H1 (cell line): Measurements from ENCODE around the gene S100A11. TPM values are rescaled to one million over a fixed set of nuclear protein-coding genes. Genes with fewer than 3 reads are reported as not detected.

Source experiments
- CTCF ChIA-PET: fragments of 300-600 bp; sonication (Branson Sonifier 250); formaldehyde crosslinking; loops from one replicate; lab custom pipeline; 2021; ENCODE audit not compliant: partially characterized antibody; lab: Charles Lee
- POLR2A ChIA-PET: fragments of 300-600 bp; sonication (Branson Sonifier 250); formaldehyde crosslinking; loops from one replicate; lab custom pipeline; 2021; ENCODE audit warnings: inconsistent platforms; ENCODE audit not compliant: partially characterized antibody; lab: Charles Lee
- DNase-seq, 2 experiments: peaks; one replicate each; pipeline versions ENCODE4 v3.0.0 to v3.0.0-alpha.2; 2010 to 2022; ENCODE audit warnings: low spot score in 2 of 2, low read depth in 1 of 2, mixed read lengths in 1 of 2
- FAIRE-seq: peaks from 2 replicates; lab custom pipeline; 2011; peaks lifted over from hg19 to GRCh38; lab: Jason Lieb, UNC
- H2AFZ ChIP-seq: 2 replicates; pipeline ENCODE4 v1.8.1; 2012; ENCODE audit warnings: low read length, inconsistent platforms
- H2AK5ac ChIP-seq: 2 replicates; pipeline ENCODE4 v1.6.1; 2013; ENCODE audit warnings: low read depth, low read length
- H2BK120ac ChIP-seq: replicated peaks from 2 replicates; pipeline ENCODE3; 2013; ENCODE audit warnings: low read depth, low read length, inconsistent platforms
- H2BK12ac ChIP-seq: 2 replicates; pipeline ENCODE4 v1.6.1; 2013; ENCODE audit warnings: low read depth, low read length
- H2BK15ac ChIP-seq: 2 replicates; pipeline ENCODE4 v1.6.1; 2013; ENCODE audit warnings: low read length
- H2BK20ac ChIP-seq: 2 replicates; pipeline ENCODE4 v1.6.1; 2013; ENCODE audit warnings: low read length
- H2BK5ac ChIP-seq: 2 replicates; pipeline ENCODE4 v1.6.1; 2013; ENCODE audit warnings: low read depth, low read length
- H3K14ac ChIP-seq: 2 replicates; pipeline ENCODE4 v1.6.1; 2013; ENCODE audit warnings: inconsistent platforms; ENCODE audit not compliant: insufficient read length
- H3K18ac ChIP-seq: 2 replicates; pipeline ENCODE4 v1.6.1; 2013; ENCODE audit warnings: low read length; ENCODE audit errors: extremely low read depth
- H3K23ac ChIP-seq: 2 replicates; pipeline ENCODE4 v1.6.1; 2013; ENCODE audit warnings: inconsistent platforms; ENCODE audit not compliant: insufficient read length
- H3K23me2 ChIP-seq: 2 replicates; pipeline ENCODE4 v1.6.1; 2013; ENCODE audit warnings: low read depth, low read length
- H3K27ac ChIP-seq: 2 replicates; pipeline ENCODE4 v1.6.1; 2011; ENCODE audit warnings: low read depth, low read length, inconsistent platforms
- H3K27me3 ChIP-seq, 4 experiments: replicated peaks in 1 of 4; 1 replicate in 1 of 4; 2 replicates in 3 of 4; pipeline versions ENCODE4 v1.6.1 to v1.8.1; 2011 to 2013; ENCODE audit warnings: low read length in 3 of 4, mild to moderate bottlenecking in 3 of 4, inconsistent platforms in 2 of 4, mixed read lengths in 2 of 4, moderate library complexity in 1 of 4; ENCODE audit not compliant: control insufficient read depth in 3 of 4, insufficient read depth in 3 of 4; ENCODE audit errors: extremely low read depth in 1 of 4
- H3K36me3 ChIP-seq, 4 experiments: 2 replicates each; pipeline versions ENCODE4 v1.6.1 to v1.8.1; 2011 to 2013; ENCODE audit warnings: mild to moderate bottlenecking in 4 of 4, low read length in 3 of 4, moderate library complexity in 2 of 4, control low read depth in 1 of 4, inconsistent platforms in 1 of 4; ENCODE audit not compliant: insufficient read depth in 4 of 4, control insufficient read depth in 2 of 4
- H3K4ac ChIP-seq: replicated peaks from 2 replicates; pipeline ENCODE3; 2013; ENCODE audit warnings: low read length, low read depth, mixed read lengths, inconsistent platforms; ENCODE audit not compliant: insufficient read length
- H3K4me1 ChIP-seq, 4 experiments: replicated peaks in 1 of 4; 1 replicate in 1 of 4; 2 replicates in 3 of 4; pipeline versions ENCODE4 v1.6.1 to v1.8.1; 2011 to 2013; ENCODE audit warnings: low read length in 3 of 4, inconsistent platforms in 2 of 4, mixed read lengths in 1 of 4; ENCODE audit not compliant: insufficient read depth in 4 of 4, control insufficient read depth in 3 of 4
- H3K4me2 ChIP-seq, 2 experiments: 2 replicates each; pipeline versions ENCODE4 v1.6.1 to v1.8.1; 2011 to 2013; ENCODE audit warnings: low read depth in 2 of 2, low read length in 2 of 2, control low read depth in 1 of 2, inconsistent platforms in 1 of 2, mild to moderate bottlenecking in 1 of 2; ENCODE audit not compliant: insufficient read depth in 1 of 2
- H3K4me3 ChIP-seq, 4 experiments: fragments of 200-600, 300-600 bp in 1 of 4; sonication (generic), shearing (Covaris generic), sonication (Bioruptor Twin) in 1 of 4; 2 replicates each; pipeline versions ENCODE4 v1.5.1 to v1.8.1; 2011 to 2016; ENCODE audit warnings: low read length in 4 of 4, low read depth in 3 of 4, control low read depth in 2 of 4, inconsistent platforms in 2 of 4, mild to moderate bottlenecking in 2 of 4, mixed read lengths in 1 of 4, moderate library complexity in 1 of 4; ENCODE audit not compliant: insufficient read depth in 2 of 4; ENCODE audit errors: extremely low read depth in 1 of 4
- H3K56ac ChIP-seq: replicated peaks from 2 replicates; pipeline ENCODE3; 2013; ENCODE audit warnings: low read depth, mild to moderate bottlenecking, mixed read lengths, low read length, inconsistent platforms; ENCODE audit not compliant: insufficient read length
- H3K79me1 ChIP-seq: 2 replicates; pipeline ENCODE4 v1.6.1; 2013; ENCODE audit warnings: low read depth, low read length, control low read depth
- H3K79me2 ChIP-seq, 2 experiments: 2 replicates each; pipeline versions ENCODE4 v1.6.1 to v1.8.1; 2012 to 2013; ENCODE audit warnings: low read length in 2 of 2, mild to moderate bottlenecking in 2 of 2, inconsistent platforms in 1 of 2; ENCODE audit not compliant: insufficient read depth in 2 of 2, control insufficient read depth in 1 of 2
- H3K9ac ChIP-seq, 4 experiments: replicated peaks in 1 of 4; 1 replicate in 1 of 4; 2 replicates in 3 of 4; pipeline versions ENCODE4 v1.6.1 to v1.8.1; 2011 to 2013; ENCODE audit warnings: low read depth in 3 of 4, low read length in 3 of 4, control low read depth in 2 of 4, mild to moderate bottlenecking in 2 of 4, moderate library complexity in 2 of 4, inconsistent platforms in 1 of 4; ENCODE audit errors: extremely low read depth in 1 of 4
- H3K9me3 ChIP-seq, 2 experiments: 2 replicates each; pipeline versions ENCODE4 v1.6.1 to v1.8.1; 2012 to 2013; ENCODE audit warnings: mild to moderate bottlenecking in 2 of 2, moderate library complexity in 2 of 2, control low read depth in 1 of 2, inconsistent platforms in 1 of 2, low read depth in 1 of 2, low read length in 1 of 2, mixed read lengths in 1 of 2; ENCODE audit not compliant: insufficient read depth in 2 of 2
- H4K20me1 ChIP-seq, 2 experiments: replicated peaks in 1 of 2; 2 replicates each; pipeline versions ENCODE3 to v1.8.1; 2011 to 2013; ENCODE audit warnings: inconsistent platforms in 2 of 2, low read length in 2 of 2, mild to moderate bottlenecking in 1 of 2; ENCODE audit not compliant: insufficient read depth in 2 of 2, control insufficient read depth in 1 of 2
- H4K5ac ChIP-seq: 2 replicates; pipeline ENCODE4 v1.6.1; 2013; ENCODE audit warnings: low read length, low read depth, mixed read lengths, inconsistent platforms; ENCODE audit not compliant: insufficient read length
- H4K8ac ChIP-seq: 2 replicates; pipeline ENCODE4 v1.8.0; 2013; ENCODE audit warnings: mild to moderate bottlenecking, moderate library complexity, low read length, inconsistent platforms; ENCODE audit not compliant: insufficient read depth; ENCODE audit errors: extremely low read depth
- H4K91ac ChIP-seq: replicated peaks from 2 replicates; pipeline ENCODE3; 2013; ENCODE audit warnings: low read length, mixed read lengths, inconsistent platforms; ENCODE audit not compliant: insufficient read length
- CEBPB ChIP-seq: IDR thresholded peaks from 2 replicates; pipeline ENCODE4 v1.6.1; 2012; ENCODE audit warnings: low read depth, low read length
- CHD1 ChIP-seq: IDR thresholded peaks from 2 replicates; pipeline ENCODE4 v1.6.1; 2012; ENCODE audit warnings: low read depth, low read length, improper control_type of control experiment
- CREB1 ChIP-seq: IDR thresholded peaks from 2 replicates; pipeline ENCODE4 v1.6.1; 2012; ENCODE audit warnings: inconsistent platforms
- EGR1 ChIP-seq: IDR thresholded peaks from 2 replicates; pipeline ENCODE4 v1.6.1; 2011; ENCODE audit warnings: low read depth, low read length, borderline replicate concordance
- EP300 ChIP-seq, 2 experiments: IDR thresholded peaks; 1 replicate in 1 of 2; 2 replicates in 1 of 2; pipeline ENCODE4 v1.6.1; 2011 to 2012; ENCODE audit warnings: low read depth in 2 of 2, low read length in 2 of 2, mild to moderate bottlenecking in 2 of 2, borderline replicate concordance in 1 of 2, inconsistent platforms in 1 of 2, moderate library complexity in 1 of 2
- GTF2F1 ChIP-seq: IDR thresholded peaks from 2 replicates; pipeline ENCODE4 v1.6.1; 2012; ENCODE audit warnings: low read depth, low read length, improper control_type of control experiment, borderline replicate concordance
- HDAC2 ChIP-seq, 2 experiments: fragments of 300-600 bp in 1 of 2; sonication (generic) in 1 of 2; IDR thresholded peaks; 2 replicates each; pipeline ENCODE4 v1.6.1; 2011 to 2012; ENCODE audit warnings: low read depth in 2 of 2, low read length in 2 of 2, mild to moderate bottlenecking in 2 of 2, moderate library complexity in 2 of 2, borderline replicate concordance in 1 of 2, inconsistent platforms in 1 of 2
- HDAC6 ChIP-seq: IDR thresholded peaks from one replicate; pipeline ENCODE4 v1.7.1; 2012; ENCODE audit warnings: low read depth, mild to moderate bottlenecking, inconsistent platforms, low read length, moderate library complexity
- JUND ChIP-seq: IDR thresholded peaks from 2 replicates; pipeline ENCODE4 v1.6.1; 2011; ENCODE audit warnings: mild to moderate bottlenecking, improper control_type of control experiment, low read length
- MAFK ChIP-seq: IDR thresholded peaks from 2 replicates; pipeline ENCODE4 v1.6.1; 2012; ENCODE audit warnings: low read depth, mild to moderate bottlenecking, improper control_type of control experiment, low read length
- NRF1 ChIP-seq: IDR thresholded peaks from 2 replicates; pipeline ENCODE4 v1.6.1; 2011; ENCODE audit warnings: mild to moderate bottlenecking, low read depth, low read length, improper control_type of control experiment
- POLR2AphosphoS5 ChIP-seq: IDR thresholded peaks from 2 replicates; pipeline ENCODE4 v1.6.1; 2011; ENCODE audit warnings: low read depth, low read length
- TCF12 ChIP-seq: IDR thresholded peaks from 2 replicates; pipeline ENCODE4 v1.6.1; 2011; ENCODE audit warnings: low read depth, mild to moderate bottlenecking, low read length
- WGBS, 2 experiments: shearing (Covaris generic) in 1 of 2; methylation state at CpG; one replicate each; pipeline versions ENCODE4 v1.1.6 to v1.1.7; 2013 to 2015; ENCODE audit warnings: low lambda C conversion rate in 2 of 2, mixed read lengths in 2 of 2, inconsistent platforms in 1 of 2, low coverage in 1 of 2, missing lambda C conversion rate in 1 of 2; ENCODE audit not compliant: insufficient replicate concordance in 2 of 2, insufficient coverage in 1 of 2, insufficient read length in 1 of 2; ENCODE audit errors: extremely low coverage in 1 of 2, missing lambda C conversion rate in 1 of 2; 5-methylcytosine and 5-hydroxymethylcytosine counted together
- polyA plus RNA-seq, 7 experiments: library from polyadenylated mRNA; depleted of rRNA in 3 of 7; stranded (reverse) in 5 of 7; unstranded in 2 of 7; fragments of >200 nt in 5 of 7; fragments of 200-250 nt in 2 of 7; gene quantifications; 1 replicate in 5 of 7; 2 replicates in 1 of 7; 4 replicates in 1 of 7; pipeline versions ENCODE4 v1.2.1 to v1.2.3, GENCODE V29; 2011 to 2013; ENCODE audit warnings: missing spikeins in 2 of 7, mixed read lengths in 2 of 7
- total RNA-seq: library from RNA; stranded (reverse); fragmentation: NEBNext Ultra II Directional; extraction: Animal tissue kit (Norgen Biotek cat#: 25700); gene quantifications from 2 replicates; pipeline ENCODE4 v1.2.1, GENCODE V29; 2021

S100A11 gene
- total and polyA plus RNA-seq, 2 of the 8 experiments (the other 6 are each of a cell fraction or from before 2014, with no cell fraction given), result 120 to 343 TPM

DNA sequence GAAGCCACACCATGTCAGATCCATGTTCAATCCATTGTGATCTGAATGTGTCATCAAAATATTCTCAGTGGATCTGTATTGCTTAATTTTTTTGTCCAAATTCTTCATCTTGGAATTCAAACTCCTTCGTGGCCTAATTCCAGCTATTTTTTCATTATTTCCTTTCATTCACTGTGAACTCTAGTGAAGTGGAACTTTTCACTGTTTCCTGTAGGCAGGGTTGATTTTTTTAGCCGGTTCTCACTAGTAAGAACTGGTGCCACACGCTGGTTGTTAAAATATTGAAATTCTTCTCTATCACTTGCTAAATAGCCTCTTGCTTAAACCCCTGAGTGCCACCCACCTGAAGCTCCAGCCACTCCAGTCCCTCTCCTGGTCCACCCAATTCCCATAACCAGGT, 7.6 kb upstream of the S100A11 start:
- no peaks in the 10 kb centered on the region for H3K36me3 ChIP-seq
- no peak overlapping the region for H4K5ac ChIP-seq
- H3K4me2 ChIP-seq, result peak overlapping the region; percentile 27 to 35; a peak in 1 of 4 replicates
- H3K27me3 ChIP-seq, result peaks cover 0 to 6% (median 0%) of the 10 kb centered on the region in 4 experiments; a peak in 2 of 7 replicates
- H2BK12ac ChIP-seq, result no peak overlapping the region
- TF ChIP-seq HDAC6 (no peak), TCF12 (no peak), CHD1 (no peak), CEBPB (no peak), JUND (no peak), MAFK (no peak), HDAC2 (IDR thresholded peaks at IDR 0.05; ENCODE audit: borderline replicate concordance in 1 of 2, low read depth in 2 of 2, low read length in 2 of 2) (no peak), NRF1 (no peak), POLR2AphosphoS5 (no peak), EGR1 (no peak), GTF2F1 (no peak), CREB1 (no peak), EP300 (IDR thresholded peaks at IDR 0.05; ENCODE audit: borderline replicate concordance in 1 of 2, low read depth in 2 of 2, low read length in 2 of 2) (no peak)
- TF ChIP-seq, all 59 proteins: peak for 0
- POLR2A ChIA-PET, result interaction anchor here (1.0 to 1.7 kb wide), 2 partner anchors 10 to 117 kb away, joined by 3 to 4 read pairs; no protein-coding TSS in a partner anchor
- Histone ChIP-seq H3K27ac (no peak overlapping the region), H2AK5ac (no peak overlapping the region), H3K9ac (no peak overlapping the region), H2BK15ac (no peak overlapping the region), H2AFZ (no peak overlapping the region), H3K23me2 (no peaks in the 10 kb centered on the region; the same call in 1 of the 2 replicates), H2BK20ac (peak overlapping the region; percentile 51; the same call in 1 of the 2 replicates), H3K4me1 (peaks cover 14 to 19% (median 17%) of the 10 kb centered on the region in 4 experiments; a peak in 6 of 7 replicates), H4K91ac (peak overlapping the region; percentile 68), H2BK120ac (peak overlapping the region; percentile 40), H3K4ac (no peak overlapping the region), H3K14ac (no peak overlapping the region), H3K79me2 (no peaks in the 10 kb centered on the region), H4K8ac (no peak overlapping the region), H4K20me1 (no peaks in the 10 kb centered on the region), H3K4me3 (peak overlapping the region in 1 of 4 experiments; percentile 21; a peak in 1 of 8 replicates), H3K18ac (no peak overlapping the region), H3K23ac (no peak overlapping the region), H3K56ac (no peak overlapping the region), H3K79me1 (no peaks in the 10 kb centered on the region), H2BK5ac (peak overlapping the region; percentile 45; the same call in 1 of the 2 replicates), H3K9me3 (no peaks in the 10 kb centered on the region)
- DNase-seq (no peak), FAIRE-seq (no peak)
- CTCF ChIA-PET, result interaction anchor here (1.0 to 1.9 kb wide), 3 partner anchors 8 to 76 kb away, joined by 3 to 5 read pairs (median 3); no protein-coding TSS in a partner anchor
- 40% methylated on average over 3 of the region's 3 CpGs; no CpG with 5 or more reads in 1 of the 2 experiments for WGBS, 2 experiments
